Measurements from ENCODE around the gene CCR4.
"Not testable (repeated sequence)": the region's sequence is repeated elsewhere in the genome, so short reads cannot be mapped to it uniquely, and the experiment has no call there.

GRCh38 chr3:32931273-32931672 lies 20.2 kb upstream of the CCR4 start:
- TF ChIP-seq EZH2 (IDR thresholded peaks at IDR 0.05; ENCODE audit: insufficient read depth, poor library complexity, severe bottlenecking); EZH2phosphoT487 (IDR thresholded peaks at IDR 0.05; ENCODE audit: insufficient read depth, low read depth): not testable (repeated sequence)

All from GM23248 (cell line).